HG02884 (cell line): Measurements from ENCODE around the gene PMEPA1.
"Not testable (repeated sequence)": the region's sequence is repeated elsewhere in the genome, so short reads cannot be mapped to it uniquely, and the experiment has no call there.

ENCODE experiments used
- ATAC-seq: cut with Tn5 transposase; IDR thresholded peaks from one replicate; pipeline ENCODE4 v1.9.1; 2021; ENCODE audit warnings: mild to moderate bottlenecking, moderate library complexity; ENCODE audit not compliant: unreplicated experiment

PMEPA1 gene

DNA sequence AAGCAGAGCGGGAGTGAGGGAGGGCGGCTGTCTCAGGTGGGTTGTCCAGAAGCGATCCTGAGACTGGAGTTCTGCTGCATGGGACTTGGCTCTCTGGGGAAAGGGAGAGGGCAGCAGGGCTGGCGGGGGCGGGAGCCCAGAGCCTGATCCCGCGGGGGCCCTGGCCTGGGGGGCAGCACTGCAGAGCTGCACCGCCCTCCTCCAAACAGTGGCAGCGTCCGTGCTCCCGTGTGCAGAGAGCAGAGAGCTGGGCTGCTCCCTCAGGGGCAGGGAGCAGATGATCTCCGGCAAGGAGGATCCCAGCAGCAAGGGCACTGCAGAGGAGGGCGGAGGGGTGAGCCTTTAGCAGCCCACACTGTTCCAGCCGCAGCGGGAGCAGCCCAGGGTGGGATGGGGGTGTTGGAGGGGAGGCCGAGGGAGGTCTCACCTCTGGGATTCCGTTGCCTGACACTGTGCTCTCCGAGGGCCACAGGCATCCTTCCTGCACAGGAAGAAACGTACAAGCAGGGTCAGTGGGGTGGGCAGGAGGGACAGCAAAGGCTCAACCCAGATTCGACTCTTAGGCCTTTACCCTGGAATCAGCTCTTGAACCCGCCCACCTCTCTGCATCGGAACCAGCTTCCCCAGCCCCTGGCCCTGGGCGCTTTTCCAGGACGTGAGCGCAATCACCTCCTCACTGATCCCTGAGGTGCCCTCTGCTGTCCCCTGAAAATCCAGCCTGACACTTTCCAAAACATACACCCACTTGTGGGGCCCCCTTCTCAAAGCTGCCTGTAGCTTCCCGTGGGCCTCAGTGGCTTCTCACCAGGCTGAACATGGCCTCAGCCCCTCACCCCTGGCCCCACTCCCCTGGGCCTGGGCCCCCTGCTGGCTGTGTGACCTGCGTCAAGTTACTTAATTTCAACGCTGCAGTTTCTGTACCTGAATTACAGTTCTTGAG lies 56.9 kb downstream of the PMEPA1 start:
- no peak for ATAC-seq

- ATAC-seq, result no peak
Observed at GRCh38 chr20:57651881-57652605, 57.8 kb downstream of the PMEPA1 start.

- no peak for ATAC-seq
Observed at GRCh38 chr20:57650756-57651483, 58.9 kb downstream of the PMEPA1 start.

GRCh38 chr20:57650266-57650665 lies 59.5 kb downstream of the PMEPA1 start:
- no peak for ATAC-seq

DNA sequence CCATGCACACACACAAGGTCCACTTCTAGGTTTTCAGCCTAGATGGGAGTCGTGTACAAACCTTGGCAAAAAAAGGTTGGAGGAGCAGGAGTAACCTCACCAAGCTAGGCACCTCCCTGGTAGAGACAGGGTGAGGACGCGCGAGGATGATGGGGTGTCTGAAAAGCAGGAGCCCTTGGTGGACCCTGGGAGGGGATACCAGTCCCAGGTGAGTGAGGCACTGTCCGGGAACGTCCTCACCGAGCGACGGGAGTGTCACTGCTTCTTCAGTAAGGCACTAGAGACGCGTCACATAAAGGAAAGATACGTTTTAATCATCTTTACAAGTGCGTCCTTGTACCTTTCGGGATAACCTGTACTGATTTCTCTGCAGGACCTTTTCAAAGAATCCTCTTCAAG lies 60.2 kb downstream of the PMEPA1 start:
- no peak for ATAC-seq

DNA sequence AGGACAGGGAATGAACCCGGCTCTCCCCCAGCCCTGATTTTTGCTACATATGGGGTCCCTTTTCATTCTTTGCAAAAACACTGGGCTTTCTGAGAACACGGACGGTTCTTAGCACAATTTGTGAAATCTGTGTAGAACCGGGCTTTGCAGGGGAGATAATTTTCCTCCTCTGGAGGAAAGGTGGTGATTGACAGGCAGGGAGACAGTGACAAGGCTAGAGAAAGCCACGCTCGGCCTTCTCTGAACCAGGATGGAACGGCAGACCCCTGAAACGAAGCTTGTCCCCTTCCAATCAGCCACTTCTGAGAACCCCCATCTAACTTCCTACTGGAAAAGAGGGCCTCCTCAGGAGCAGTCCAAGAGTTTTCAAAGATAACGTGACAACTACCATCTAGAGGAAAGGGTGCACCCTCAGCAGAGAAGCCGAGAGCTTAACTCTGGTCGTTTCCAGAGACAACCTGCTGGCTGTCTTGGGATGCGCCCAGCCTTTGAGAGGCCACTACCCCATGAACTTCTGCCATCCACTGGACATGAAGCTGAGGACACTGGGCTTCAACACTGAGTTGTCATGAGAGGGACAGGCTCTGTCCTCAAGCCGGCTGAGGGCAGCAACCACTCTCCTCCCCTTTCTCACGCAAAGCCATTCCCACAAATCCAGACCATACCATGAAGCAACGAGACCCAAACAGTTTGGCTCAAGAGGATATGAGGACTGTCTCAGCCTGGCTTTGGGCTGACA lies 60.8 kb downstream of the PMEPA1 start:
- no peak for ATAC-seq

GRCh38 chr20:57647933-57648785 lies 61.7 kb downstream of the PMEPA1 start:
- ATAC-seq, result no peak

- no peak for ATAC-seq
Observed at GRCh38 chr20:57647006-57647932, 62.5 kb downstream of the PMEPA1 start.

DNA sequence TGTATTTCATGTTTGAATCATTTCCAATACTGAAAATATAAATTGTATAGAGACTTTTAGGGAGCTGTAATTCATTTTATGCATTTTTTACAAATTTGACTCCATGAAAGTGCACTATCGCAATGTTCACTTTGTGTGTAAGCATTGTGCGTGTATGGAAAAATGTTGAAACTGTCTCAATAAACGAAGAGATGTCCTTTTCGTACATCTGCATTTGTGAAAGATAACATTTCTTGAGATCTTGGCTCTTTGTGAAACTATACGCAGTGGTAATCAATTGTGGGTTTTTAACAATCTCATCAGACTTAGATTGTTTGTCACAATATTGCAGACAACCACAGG lies 70.9 kb downstream of the PMEPA1 start:
- no peak for ATAC-seq

GRCh38 chr20:57638173-57638894 lies 71.5 kb downstream of the PMEPA1 start:
- ATAC-seq, result no peak

GRCh38 chr20:57633945-57634491 lies 75.8 kb downstream of the PMEPA1 start:
- no peak for ATAC-seq

DNA sequence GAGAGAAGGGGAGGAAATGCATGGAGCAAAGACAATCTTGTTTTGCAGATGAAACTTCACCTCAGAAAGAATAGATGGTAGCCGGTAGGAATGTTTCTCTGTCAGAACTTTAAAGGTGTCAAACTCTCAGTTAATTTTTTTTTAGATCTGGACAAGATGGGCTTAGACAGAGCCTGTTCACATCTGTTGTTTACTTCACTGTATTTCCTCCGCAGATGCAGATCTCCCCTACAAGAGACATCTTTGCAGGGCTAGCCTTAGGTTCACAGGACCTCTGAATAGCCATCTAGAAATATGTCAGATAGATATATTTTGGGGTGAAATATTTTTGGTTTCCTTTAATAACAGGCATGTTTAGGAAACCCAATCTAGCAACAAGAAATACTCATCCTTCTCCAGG lies 77.5 kb downstream of the PMEPA1 start:
- no peak for ATAC-seq

DNA sequence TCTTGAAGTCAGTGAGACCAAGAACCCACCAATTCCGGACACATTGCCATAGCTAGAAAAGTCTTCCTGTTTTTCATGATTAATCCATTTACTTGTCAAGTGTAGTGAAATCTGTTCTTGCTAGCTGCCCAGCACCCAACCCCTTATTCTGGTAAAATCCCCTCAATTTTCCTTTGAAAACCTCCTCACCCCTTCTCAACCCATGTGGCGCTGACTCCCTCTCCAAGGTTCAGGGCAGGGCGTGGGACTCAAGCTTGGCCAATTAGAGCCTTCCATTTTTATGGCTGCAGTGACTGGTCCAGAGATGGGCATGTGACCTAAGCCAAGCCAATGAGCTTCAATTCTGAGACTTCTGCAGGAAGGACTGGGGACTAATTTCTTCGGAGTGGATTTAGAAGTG lies 79.8 kb downstream of the PMEPA1 start:
- no peak for ATAC-seq

DNA sequence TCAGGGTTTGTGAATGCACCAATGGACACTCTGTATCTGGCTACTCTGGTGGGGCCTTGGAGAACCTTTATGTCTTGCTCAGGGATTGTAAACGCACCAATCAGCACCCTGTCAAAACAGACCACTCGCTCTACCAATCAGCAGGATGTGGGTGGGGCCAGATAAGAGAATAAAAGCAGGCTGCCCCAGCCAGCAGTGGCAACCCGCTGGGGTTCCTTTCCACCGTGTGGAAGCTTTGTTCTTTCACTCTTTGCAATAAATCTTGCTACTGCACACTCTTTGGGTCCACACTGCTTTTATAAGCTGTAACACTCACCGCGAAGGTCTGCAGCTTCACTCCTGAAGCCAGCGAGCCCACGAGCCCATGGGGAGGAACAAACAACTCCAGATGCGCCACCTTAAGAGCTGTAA lies 80.3 kb downstream of the PMEPA1 start:
- not testable (repeated sequence) for ATAC-seq

- ATAC-seq, result not testable (repeated sequence)
Observed at GRCh38 chr20:57628962-57629308, 80.9 kb downstream of the PMEPA1 start.

DNA sequence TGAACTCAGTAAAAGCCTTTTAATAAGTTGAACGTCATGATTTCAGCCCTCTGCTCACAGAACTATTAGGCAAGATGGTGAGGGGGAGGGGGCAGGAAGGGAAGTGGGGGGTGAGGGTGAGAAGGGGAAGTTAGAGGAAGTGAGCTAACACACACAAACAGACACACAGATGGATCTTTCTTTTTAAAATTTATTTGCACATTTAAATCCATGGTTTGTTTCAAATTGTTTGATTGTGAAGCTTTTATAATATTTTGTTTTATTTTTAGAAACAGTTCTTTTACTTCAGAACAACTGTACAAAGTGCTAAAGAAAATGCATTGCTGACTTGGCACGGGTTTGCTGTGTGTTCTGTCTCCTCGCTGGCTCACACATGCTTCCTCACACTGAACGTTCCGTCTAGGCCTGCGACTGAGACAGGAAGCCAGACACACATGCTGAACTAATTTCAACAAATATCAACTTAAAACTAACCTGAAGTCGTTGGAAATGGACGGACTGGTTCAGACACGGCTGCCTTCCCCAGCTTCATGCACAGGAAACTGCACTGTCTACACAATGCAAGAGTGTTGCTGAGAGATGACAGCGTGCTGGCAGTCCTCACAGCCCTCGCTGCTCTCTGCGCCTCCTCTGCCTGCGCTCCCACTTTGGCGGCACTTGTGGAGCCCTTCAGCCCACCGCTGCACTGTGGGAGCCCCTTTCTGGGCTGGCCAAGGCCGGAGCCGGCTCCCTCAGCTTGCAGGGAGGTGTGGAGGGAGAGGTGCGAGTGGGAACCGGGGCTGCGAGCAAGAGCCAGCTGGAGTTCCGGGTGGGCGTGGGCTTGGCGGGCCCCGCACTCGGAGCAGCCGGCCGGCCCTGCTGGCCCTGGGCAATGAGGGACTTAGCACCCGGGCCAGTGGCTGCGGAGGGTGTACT lies 81.5 kb downstream of the PMEPA1 start:
- ATAC-seq, result no peak

- ATAC-seq, result no peak
Observed at GRCh38 chr20:57627339-57627738, 82.5 kb downstream of the PMEPA1 start.
